Osteoblast (primary cell): ENCODE measurements around the gene LCLAT1. TPM values are rescaled to one million over a fixed set of nuclear protein-coding genes. Genes with fewer than 3 reads are reported as not detected.

Experiments used
- DNase-seq: peaks from one replicate; pipeline ENCODE4 v3.0.0; 2011; ENCODE audit warnings: low spot score, mixed read lengths; ENCODE audit not compliant: insufficient read length; ENCODE audit errors: missing footprints
- H2AFZ ChIP-seq: 2 replicates; pipeline ENCODE4 v1.6.0; 2011; ENCODE audit warnings: mild to moderate bottlenecking, low read length
- H3K27ac ChIP-seq: 2 replicates; pipeline ENCODE4 v1.5.1; 2011; ENCODE audit warnings: mild to moderate bottlenecking, low read depth, low read length, moderate library complexity
- H3K27me3 ChIP-seq: 2 replicates; pipeline ENCODE4 v1.6.0; 2012; ENCODE audit warnings: mild to moderate bottlenecking, control low read depth, inconsistent platforms, low read length, moderate library complexity; ENCODE audit not compliant: insufficient read depth
- H3K36me3 ChIP-seq: 2 replicates; pipeline ENCODE4 v1.5.1; 2011; ENCODE audit warnings: mild to moderate bottlenecking, low read length, control low read depth, moderate library complexity; ENCODE audit not compliant: insufficient read depth
- H3K4me1 ChIP-seq: 2 replicates; pipeline ENCODE4 v1.5.1; 2011; ENCODE audit warnings: mild to moderate bottlenecking, low read length, control low read depth, moderate library complexity; ENCODE audit not compliant: insufficient read depth
- H3K4me2 ChIP-seq: 2 replicates; pipeline ENCODE4 v1.6.0; 2011; ENCODE audit warnings: mild to moderate bottlenecking, low read length; ENCODE audit not compliant: insufficient read depth
- H3K4me3 ChIP-seq: fragments of 200-600 bp; sonication (generic); 3 replicates; pipeline ENCODE4 v1.5.1; 2012; ENCODE audit warnings: mild to moderate bottlenecking, low read length, inconsistent platforms; ENCODE audit not compliant: insufficient read depth
- H3K79me2 ChIP-seq: 2 replicates; pipeline ENCODE4 v1.6.0; 2012; ENCODE audit warnings: mild to moderate bottlenecking, low read length, control low read depth, inconsistent platforms; ENCODE audit not compliant: insufficient read depth
- H3K9me3 ChIP-seq: 2 replicates; pipeline ENCODE4 v1.5.1; 2011; ENCODE audit warnings: low read depth, low read length, control low read depth
- H4K20me1 ChIP-seq: 2 replicates; pipeline ENCODE4 v1.6.0; 2012; ENCODE audit warnings: mild to moderate bottlenecking, low read length, control low read depth; ENCODE audit not compliant: insufficient read depth
- CTCF ChIP-seq: IDR thresholded peaks from 2 replicates; pipeline ENCODE4 v1.5.1; 2011; ENCODE audit warnings: mild to moderate bottlenecking, low read depth, low read length, moderate library complexity; ENCODE audit errors: extremely low read depth
- total RNA-seq: library from RNA; depleted of rRNA; stranded (reverse); fragments of >200 nt; gene quantifications from 2 replicates; pipeline ENCODE4 v1.2.3, GENCODE V29; 2012

The LCLAT1 gene
- total RNA-seq, 1 donor: 29.7 TPM

- TF ChIP-seq CTCF: no peak
- Histone ChIP-seq H3K79me2 (no peaks in the 10 kb centered on the region), H3K27me3 (no peaks in the 10 kb centered on the region), H3K4me1 (peaks cover 9% of the 10 kb centered on the region), H4K20me1 (no peaks in the 10 kb centered on the region), H3K9me3 (no peaks in the 10 kb centered on the region), H3K4me2 (no peak overlapping the region), H3K4me3 (no peak overlapping the region), H2AFZ (no peak overlapping the region), H3K27ac (no peak overlapping the region), H3K36me3 (no peaks in the 10 kb centered on the region)
- DNase-seq: no peak
These were observed 120.3 kb downstream of the LCLAT1 start for GRCh38 chr2:30567317-30567716.

GRCh38 chr2:30569946-30570345 lies 122.9 kb downstream of the LCLAT1 start:
- H3K27ac ChIP-seq: no peak overlapping the region
- H4K20me1 ChIP-seq: no peaks in the 10 kb centered on the region
- H2AFZ ChIP-seq: no peak overlapping the region
- no peak overlapping the region for H3K4me3 ChIP-seq
- H3K4me2 ChIP-seq: no peak overlapping the region
- no peaks in the 10 kb centered on the region for H3K36me3 ChIP-seq
- TF ChIP-seq CTCF: no peak
- H3K27me3 ChIP-seq: no peaks in the 10 kb centered on the region
- H3K9me3 ChIP-seq: no peaks in the 10 kb centered on the region
- no peak for DNase-seq
- peaks cover 9% of the 10 kb centered on the region for H3K4me1 ChIP-seq
- no peaks in the 10 kb centered on the region for H3K79me2 ChIP-seq

GRCh38 chr2:30577151-30577550 lies 130.1 kb downstream of the LCLAT1 start:
- no peak for TF ChIP-seq CTCF
- H3K9me3 ChIP-seq: no peaks in the 10 kb centered on the region
- H3K79me2 ChIP-seq: no peaks in the 10 kb centered on the region
- H3K4me1 ChIP-seq: no peaks in the 10 kb centered on the region
- no peaks in the 10 kb centered on the region for H4K20me1 ChIP-seq
- no peak overlapping the region for H3K4me2 ChIP-seq
- DNase-seq: no peak
- no peak overlapping the region for H3K27ac ChIP-seq
- no peaks in the 10 kb centered on the region for H3K36me3 ChIP-seq
- no peak overlapping the region for H3K4me3 ChIP-seq
- no peak overlapping the region for H2AFZ ChIP-seq
- no peaks in the 10 kb centered on the region for H3K27me3 ChIP-seq

GRCh38 chr2:30580391-30580790 lies 133.3 kb downstream of the LCLAT1 start:
- H3K4me2 ChIP-seq: no peak overlapping the region
- H3K9me3 ChIP-seq: no peaks in the 10 kb centered on the region

More at GRCh38 chr2:30580391-30580790, 133.3 kb downstream of the LCLAT1 start:
- no peak for DNase-seq
- Histone ChIP-seq H3K27ac (no peak overlapping the region), H4K20me1 (no peaks in the 10 kb centered on the region), H2AFZ (no peak overlapping the region), H3K36me3 (no peaks in the 10 kb centered on the region), H3K4me1 (no peaks in the 10 kb centered on the region), H3K79me2 (no peaks in the 10 kb centered on the region), H3K4me3 (no peak overlapping the region), H3K27me3 (no peaks in the 10 kb centered on the region)
- no peak for TF ChIP-seq CTCF
